ENCODE data around the gene EPB41L4B.

GRCh38 chr9:109248133-109248581, 72.7 kb downstream of the EPB41L4B start:
- TF ChIP-seq CTCF (conservative IDR thresholded peaks at IDR 0.05; ENCODE audit: low read depth in 2 of 2) (peak in 1 of 2 experiments; percentile 8; a peak in 1 of 4 replicates), EZH2 (IDR thresholded peaks at IDR 0.05; ENCODE audit: low read depth, unreplicated experiment) (no peak), REST (IDR thresholded peaks at IDR 0.05; ENCODE audit: unreplicated experiment) (no peak), EZH2phosphoT487 (IDR thresholded peaks at IDR 0.05; ENCODE audit: unreplicated experiment) (no peak), POLR2AphosphoS5 (IDR thresholded peaks at IDR 0.05; ENCODE audit: low read depth) (no peak), ZNF114 (CRISPR knock-in tag; IDR thresholded peaks at IDR 0.05) (no peak), ETS1 (IDR thresholded peaks at IDR 0.05) (no peak)
